Naive thymus-derived CD8-positive, alpha-beta T cell (primary cell): ENCODE results near the gene CAMK1D. TPM values are rescaled to one million over a fixed set of nuclear protein-coding genes. Genes with fewer than 3 reads are reported as not detected.

Experiments
- ATAC-seq, 2 donors: fragments of 150-1000 bp; cut with Tn5 transposase in 1 of 2; sonication (Bioruptor Pico), chemical (Tn5 transposase) in 1 of 2; 1 replicate in 1 of 2; 2 replicates in 1 of 2; pipeline ENCODE4 v1.10.0; 2021; ENCODE audit warnings: mild to moderate bottlenecking in 2 of 2, moderate library complexity in 2 of 2
- POLR2A ChIA-PET: fragments of 350-600 bp; sonication (Branson Sonifier 250); formaldehyde crosslinking; loops from one replicate; lab custom pipeline; 2021; ENCODE audit warnings: antibody characterized with exemption; lab: Charles Lee
- DNase-seq, 10 donors: peaks; one replicate each; pipeline versions ENCODE4 v3.0.0 to v3.0.0-alpha.2; 2020 to 2022
- H3K27ac Mint-ChIP-seq, 10 donors: one replicate each; pipeline ENCODE4 v1.8.0; 2020 to 2022; ENCODE audit warnings: mild to moderate bottlenecking in 10 of 10, mixed read lengths in 10 of 10, moderate library complexity in 4 of 10, inconsistent platforms in 1 of 10
- H3K27me3 Mint-ChIP-seq, 5 donors: one replicate each; pipeline ENCODE4 v1.8.0; 2021 to 2022; ENCODE audit warnings: mixed read lengths in 5 of 5
- H3K36me3 Mint-ChIP-seq, 3 donors: one replicate each; pipeline ENCODE4 v1.8.0; 2020 to 2022; ENCODE audit warnings: mixed read lengths in 3 of 3, mild to moderate bottlenecking in 2 of 3, inconsistent platforms in 1 of 3
- H3K4me1 Mint-ChIP-seq, 4 donors: one replicate each; pipeline ENCODE4 v1.8.0; 2021 to 2022; ENCODE audit warnings: mixed read lengths in 4 of 4
- H3K4me3 Mint-ChIP-seq, 10 donors: one replicate each; pipeline ENCODE4 v1.8.0; 2020 to 2022; ENCODE audit warnings: mild to moderate bottlenecking in 10 of 10, mixed read lengths in 10 of 10, moderate library complexity in 6 of 10, inconsistent platforms in 1 of 10
- H3K9me3 Mint-ChIP-seq, 9 donors: one replicate each; pipeline ENCODE4 v1.8.0; 2020 to 2022; ENCODE audit warnings: mixed read lengths in 9 of 9, mild to moderate bottlenecking in 3 of 9, inconsistent platforms in 1 of 9, moderate library complexity in 1 of 9
- polyA plus RNA-seq, 3 donors: library from polyadenylated mRNA; unstranded; fragments of 300-500 nt; fragmentation: Illumina TruSeq; gene quantifications; one replicate each; pipeline ENCODE4 v1.2.3, GENCODE V29; 2021
- total RNA-seq, 8 experiments: library from RNA in 2 of 8; stranded (reverse) in 2 of 8; gene quantifications; one replicate each; pipeline ENCODE4 v1.2.3 and lab custom pipeline; 2021 to 2026

CAMK1D gene
- total and polyA plus RNA-seq, 5 experiments from 2014 or later = 7.5 to 18.5 (median 12.3) TPM

GRCh38 chr10:12509016-12509793 lies 159.9 kb downstream of the CAMK1D start:
- Mint-ChIP-seq H3K9me3 (no peaks in the 10 kb centered on the region), H3K4me1 (peaks cover 26 to 75% (median 62%) of the 10 kb centered on the region in 4 donors), H3K27me3 (no peaks in the 10 kb centered on the region), H3K36me3 (peaks cover 0 to 2% (median 0%) of the 10 kb centered on the region in 3 donors), H3K27ac (peak overlapping the region in 6 of 10 donors; percentile 3 to 74 (median 48)), H3K4me3 (peak overlapping the region in 4 of 10 donors; percentile 18 to 56 (median 38))
- peak in 1 of 2 donors; percentile 66 for ATAC-seq
- POLR2A ChIA-PET = interaction anchor here (0.6 kb wide), 1 partner anchor 38 kb away, joined by 3 read pairs; no protein-coding TSS in a partner anchor
- no peak for DNase-seq

GRCh38 chr10:12509794-12510100 lies 160.4 kb downstream of the CAMK1D start:
- POLR2A ChIA-PET = interaction anchor here (0.6 kb wide), 1 partner anchor 648 kb away, joined by 3 read pairs; no protein-coding TSS in a partner anchor
- peak overlapping the region in 8 of 10 donors; percentile 2 to 74 (median 48) for H3K27ac Mint-ChIP-seq
- peaks cover 0 to 2% (median 0%) of the 10 kb centered on the region in 3 donors for H3K36me3 Mint-ChIP-seq
- DNase-seq = no peak
- no peak for ATAC-seq
- H3K9me3 Mint-ChIP-seq = no peaks in the 10 kb centered on the region
- H3K27me3 Mint-ChIP-seq = no peaks in the 10 kb centered on the region
- peak overlapping the region in 2 of 10 donors; percentile 8 to 14 for H3K4me3 Mint-ChIP-seq
- H3K4me1 Mint-ChIP-seq = peaks cover 28 to 76% (median 60%) of the 10 kb centered on the region in 4 donors

GRCh38 chr10:12510501-12510941 lies 161.2 kb downstream of the CAMK1D start:
- H3K36me3 Mint-ChIP-seq = no peaks in the 10 kb centered on the region
- H3K4me1 Mint-ChIP-seq = peaks cover 23 to 73% (median 54%) of the 10 kb centered on the region in 4 donors
- no peaks in the 10 kb centered on the region for H3K27me3 Mint-ChIP-seq
- peak overlapping the region in 8 of 10 donors; percentile 1 to 83 (median 59) for H3K27ac Mint-ChIP-seq
- DNase-seq = no peak
- no peaks in the 10 kb centered on the region for H3K9me3 Mint-ChIP-seq
- POLR2A ChIA-PET = interaction anchor here (0.6 kb wide), 1 partner anchor 647 kb away, joined by 3 read pairs; no protein-coding TSS in a partner anchor
- no peak for ATAC-seq
- peak overlapping the region in 5 of 10 donors; percentile 2 to 74 (median 43) for H3K4me3 Mint-ChIP-seq

- no peak for ATAC-seq
- peak overlapping the region in 2 of 10 donors; percentile 32 to 54 for H3K27ac Mint-ChIP-seq
- POLR2A ChIA-PET = no interaction called here
- peaks cover 22 to 72% (median 50%) of the 10 kb centered on the region in 4 donors for H3K4me1 Mint-ChIP-seq
- H3K9me3 Mint-ChIP-seq = no peaks in the 10 kb centered on the region
- no peak for DNase-seq
- no peak overlapping the region for H3K4me3 Mint-ChIP-seq
- no peaks in the 10 kb centered on the region for H3K36me3 Mint-ChIP-seq
- H3K27me3 Mint-ChIP-seq = no peaks in the 10 kb centered on the region
These were observed 161.6 kb downstream of the CAMK1D start for GRCh38 chr10:12510984-12511383.

GRCh38 chr10:12511651-12512050 lies 162.3 kb downstream of the CAMK1D start:
- Mint-ChIP-seq H3K27ac (no peak overlapping the region), H3K9me3 (no peaks in the 10 kb centered on the region), H3K4me3 (no peak overlapping the region), H3K4me1 (peaks cover 23 to 71% (median 48%) of the 10 kb centered on the region in 4 donors), H3K27me3 (no peaks in the 10 kb centered on the region), H3K36me3 (no peaks in the 10 kb centered on the region)
- ATAC-seq (no peak), DNase-seq (no peak)
- POLR2A ChIA-PET = no interaction called here

- Mint-ChIP-seq H3K4me1 (peaks cover 19 to 63% (median 42%) of the 10 kb centered on the region in 4 donors), H3K36me3 (no peaks in the 10 kb centered on the region), H3K4me3 (no peak overlapping the region), H3K9me3 (no peaks in the 10 kb centered on the region), H3K27ac (peak overlapping the region in 1 of 10 donors; percentile 69), H3K27me3 (no peaks in the 10 kb centered on the region)
- DNase-seq = no peak
- no peak for ATAC-seq
- POLR2A ChIA-PET = no interaction called here
These were observed 163.1 kb downstream of the CAMK1D start for GRCh38 chr10:12512332-12513002.

- Mint-ChIP-seq H3K9me3 (no peaks in the 10 kb centered on the region), H3K4me3 (no peak overlapping the region), H3K36me3 (no peaks in the 10 kb centered on the region), H3K27ac (peak overlapping the region in 1 of 10 donors; percentile 69), H3K4me1 (peaks cover 16 to 58% (median 36%) of the 10 kb centered on the region in 4 donors), H3K27me3 (no peaks in the 10 kb centered on the region)
- no peak for ATAC-seq
- POLR2A ChIA-PET = no interaction called here
- no peak for DNase-seq
These were observed 163.6 kb downstream of the CAMK1D start for GRCh38 chr10:12513003-12513365.

- no peaks in the 10 kb centered on the region for H3K36me3 Mint-ChIP-seq
These were observed 164.7 kb downstream of the CAMK1D start for GRCh38 chr10:12513775-12514673.

GRCh38 chr10:12518024-12518423 lies 168.7 kb downstream of the CAMK1D start:
- no peak overlapping the region for H3K27ac Mint-ChIP-seq
- DNase-seq (no peak), ATAC-seq (no peak)
- peaks cover 0 to 3% (median 0%) of the 10 kb centered on the region in 3 donors for H3K36me3 Mint-ChIP-seq
- H3K4me3 Mint-ChIP-seq = no peak overlapping the region
- POLR2A ChIA-PET = no interaction called here
- no peaks in the 10 kb centered on the region for H3K27me3 Mint-ChIP-seq
- H3K4me1 Mint-ChIP-seq = peaks cover 5 to 22% (median 7%) of the 10 kb centered on the region in 4 donors
- H3K9me3 Mint-ChIP-seq = peaks cover 0 to 12% (median 0%) of the 10 kb centered on the region in 9 donors

More at GRCh38 chr10:12513775-12514673, 164.7 kb downstream of the CAMK1D start:
- no peaks in the 10 kb centered on the region for H3K27me3 Mint-ChIP-seq
- peak overlapping the region in 2 of 10 donors; percentile 35 to 40 for H3K27ac Mint-ChIP-seq
- ATAC-seq (no peak), DNase-seq (no peak)
- peaks cover 13 to 47% (median 26%) of the 10 kb centered on the region in 4 donors for H3K4me1 Mint-ChIP-seq
- H3K9me3 Mint-ChIP-seq = no peaks in the 10 kb centered on the region
- POLR2A ChIA-PET = no interaction called here
- no peak overlapping the region for H3K4me3 Mint-ChIP-seq

- Mint-ChIP-seq H3K36me3 (peaks cover 4 to 11% (median 8%) of the 10 kb centered on the region in 3 donors), H3K4me3 (no peak overlapping the region), H3K4me1 (peaks cover 4 to 11% (median 7%) of the 10 kb centered on the region in 4 donors), H3K27me3 (no peaks in the 10 kb centered on the region), H3K9me3 (peaks cover 0 to 19% (median 4%) of the 10 kb centered on the region in 9 donors), H3K27ac (peak overlapping the region in 1 of 10 donors; percentile 7)
- DNase-seq = no peak
- POLR2A ChIA-PET = no interaction called here
- ATAC-seq = no peak
These were observed 172.1 kb downstream of the CAMK1D start for GRCh38 chr10:12521423-12521822.

GRCh38 chr10:12526311-12526710 lies 177.0 kb downstream of the CAMK1D start:
- no peak for ATAC-seq
- Mint-ChIP-seq H3K4me3 (no peak overlapping the region), H3K9me3 (peaks cover 0 to 13% (median 4%) of the 10 kb centered on the region in 9 donors), H3K27me3 (no peaks in the 10 kb centered on the region), H3K27ac (peak overlapping the region in 4 of 10 donors; percentile 6 to 43 (median 38)), H3K4me1 (peaks cover 3 to 13% (median 7%) of the 10 kb centered on the region in 4 donors), H3K36me3 (peaks cover 4 to 15% (median 8%) of the 10 kb centered on the region in 3 donors)
- POLR2A ChIA-PET = no interaction called here
- DNase-seq = no peak

- Mint-ChIP-seq H3K36me3 (peaks cover under 1 to 23% (median 14%) of the 10 kb centered on the region in 3 donors), H3K4me1 (peaks cover 5 to 17% (median 12%) of the 10 kb centered on the region in 4 donors), H3K27me3 (no peaks in the 10 kb centered on the region), H3K27ac (no peak overlapping the region), H3K9me3 (peaks cover 0 to 7% (median 3%) of the 10 kb centered on the region in 9 donors), H3K4me3 (no peak overlapping the region)
- POLR2A ChIA-PET = no interaction called here
- DNase-seq (no peak), ATAC-seq (no peak)
These were observed 180.6 kb downstream of the CAMK1D start for GRCh38 chr10:12529976-12530375.
